GM12878 (cell line): ENCODE results near the gene RASL12. TPM values are rescaled to one million over a fixed set of nuclear protein-coding genes. Genes with fewer than 3 reads are reported as not detected.

ENCODE experiments used
- ATAC-seq: fragments of 200-7000 bp; cut with Tn5 transposase; 3 replicates; pipeline ENCODE4 v1.9.1; 2020; ENCODE audit warnings: mild to moderate bottlenecking, moderate library complexity
- BruUV-seq: library from RNA; stranded (reverse); fragments of 400-500 nt; replicated peaks from 2 replicates; lab custom pipeline; 2021; lab: Mats Ljungman, UMichigan
- CTCF ChIA-PET: fragments of 300-600 bp; sonication (Branson Sonifier 250); formaldehyde crosslinking; extraction: SDS; loops from one replicate; lab custom pipeline; 2021; ENCODE audit warnings: inconsistent platforms; lab: Yijun Ruan, JAX
- POLR2A ChIA-PET: fragments of 350-600 bp; formaldehyde crosslinking; extraction: SDS; loops from one replicate; lab custom pipeline; 2021; ENCODE audit warnings: inconsistent platforms; lab: Charles Lee
- RAD21 ChIA-PET: fragments of 300-600 bp; sonication (Branson Sonifier 250); formaldehyde crosslinking; loops from one replicate; lab custom pipeline; 2023; ENCODE audit warnings: antibody characterized with exemption; ENCODE audit not compliant: unreplicated experiment; lab: Charles Lee
- SMC1A ChIA-PET: fragments of 300-600 bp; sonication (Branson Sonifier 250); formaldehyde crosslinking; loops from one replicate; lab custom pipeline; 2023; ENCODE audit not compliant: unreplicated experiment, uncharacterized antibody; lab: Charles Lee
- DNase-seq: peaks from one replicate; pipeline ENCODE4 v3.0.0-alpha.2; 2011; ENCODE audit warnings: low read depth, low spot score
- FAIRE-seq: peaks from 3 replicates; lab custom pipeline; 2011; peaks lifted over from hg19 to GRCh38; lab: Jason Lieb, UNC
- H2AFZ ChIP-seq: 2 replicates; pipeline ENCODE4 v1.6.0; 2011; ENCODE audit warnings: low read depth, low read length, control low read depth; ENCODE audit not compliant: control insufficient read depth
- H3K27ac ChIP-seq: 2 replicates; pipeline ENCODE4 v1.5.1; 2011; ENCODE audit warnings: control low read depth; ENCODE audit not compliant: control insufficient read depth, insufficient read depth
- H3K27me3 ChIP-seq, 2 experiments: replicated peaks in 1 of 2; 2 replicates each; pipeline versions ENCODE4 v1.6.0 to v1.6.1; 2011; ENCODE audit warnings: low read length in 1 of 2; ENCODE audit not compliant: control insufficient read depth in 2 of 2, insufficient read depth in 2 of 2
- H3K36me3 ChIP-seq, 2 experiments: 2 replicates each; pipeline ENCODE4 v1.5.1; 2011; ENCODE audit warnings: low read length in 1 of 2; ENCODE audit not compliant: control insufficient read depth in 2 of 2, insufficient read depth in 2 of 2
- H3K4me1 ChIP-seq: 2 replicates; pipeline ENCODE4 v1.6.1; 2011; ENCODE audit warnings: mild to moderate bottlenecking, low read length, moderate library complexity, mixed read lengths; ENCODE audit not compliant: control insufficient read depth, insufficient read depth
- H3K4me2 ChIP-seq: 2 replicates; pipeline ENCODE4 v1.6.0; 2011; ENCODE audit warnings: control low read depth; ENCODE audit not compliant: control insufficient read depth, insufficient read depth
- H3K4me3 ChIP-seq: fragments of 200-600 bp; sonication (generic); 2 replicates; pipeline ENCODE4 v1.5.1; 2016
- H3K79me2 ChIP-seq: 2 replicates; pipeline ENCODE4 v1.6.0; 2011; ENCODE audit warnings: low read length; ENCODE audit not compliant: control insufficient read depth, insufficient read depth
- H3K9ac ChIP-seq: 2 replicates; pipeline ENCODE4 v1.8.0; 2011; ENCODE audit warnings: low read length, control low read depth, mixed read lengths; ENCODE audit not compliant: control insufficient read depth, insufficient read depth
- H3K9me3 ChIP-seq: replicated peaks from 3 replicates; pipeline ENCODE4 v1.5.1; 2011; ENCODE audit warnings: mild to moderate bottlenecking, low read length; ENCODE audit not compliant: control insufficient read depth, insufficient read depth
- H4K20me1 ChIP-seq: 2 replicates; pipeline ENCODE4 v1.6.0; 2011; ENCODE audit not compliant: control insufficient read depth, insufficient read depth
- BMI1 ChIP-seq: fragments of 450-650 bp; IDR thresholded peaks from 2 replicates; pipeline ENCODE4 v1.6.1; 2016; ENCODE audit warnings: mild to moderate bottlenecking, moderate library complexity, borderline replicate concordance
- E4F1 ChIP-seq: fragments of 450-650 bp; IDR thresholded peaks from 2 replicates; pipeline ENCODE4 v1.6.1; 2018; ENCODE audit warnings: borderline replicate concordance, mild to moderate bottlenecking; ENCODE audit not compliant: partially characterized antibody
- GABPA ChIP-seq: IDR thresholded peaks from 2 replicates; pipeline ENCODE4 v1.6.1; 2014; ENCODE audit warnings: antibody characterized with exemption, low read depth, mild to moderate bottlenecking, inconsistent platforms
- HDGF ChIP-seq: fragments of 450-650 bp; IDR thresholded peaks from 2 replicates; pipeline ENCODE4 v1.6.1; 2016; ENCODE audit warnings: antibody characterized with exemption
- LARP7 ChIP-seq: fragments of 450-650 bp; IDR thresholded peaks from 2 replicates; pipeline ENCODE4 v1.6.1; 2017; ENCODE audit warnings: mild to moderate bottlenecking
- MEF2B ChIP-seq: fragments of 450-650 bp; IDR thresholded peaks from 2 replicates; pipeline ENCODE4 v1.6.1; 2018; ENCODE audit warnings: mild to moderate bottlenecking, moderate library complexity; ENCODE audit not compliant: partially characterized antibody, poor library complexity, severe bottlenecking
- MXI1 ChIP-seq: fragments of 150-350 bp; IDR thresholded peaks from 2 replicates; pipeline ENCODE4 v1.6.1; 2011; ENCODE audit warnings: low read depth, mild to moderate bottlenecking, inconsistent platforms, low read length, improper control_type of control experiment
- MYB ChIP-seq: fragments of 150-350 bp; IDR thresholded peaks from 2 replicates; pipeline ENCODE4 v1.6.1; 2014; ENCODE audit warnings: mild to moderate bottlenecking, low read depth, low read length, borderline replicate concordance
- MYC ChIP-seq: IDR thresholded peaks from 2 replicates; pipeline ENCODE4 v1.6.1; 2011; ENCODE audit warnings: mild to moderate bottlenecking, low read length, moderate library complexity, inconsistent platforms; ENCODE audit not compliant: insufficient read depth, insufficient replicate concordance, insufficient read length, severe bottlenecking
- NR2C2 ChIP-seq: IDR thresholded peaks from 2 replicates; pipeline ENCODE4 v1.6.1; 2011; ENCODE audit warnings: borderline replicate concordance, low read depth; ENCODE audit not compliant: control insufficient read depth, insufficient read length
- RELB ChIP-seq: fragments of 450-650 bp; IDR thresholded peaks from 2 replicates; pipeline ENCODE4 v1.6.1; 2017; ENCODE audit warnings: low read depth, mild to moderate bottlenecking, moderate library complexity
- SIN3A ChIP-seq: IDR thresholded peaks from 2 replicates; pipeline ENCODE4 v1.6.1; 2012; ENCODE audit warnings: low read depth, low read length, improper control_type of control experiment
- SREBF1 ChIP-seq: IDR thresholded peaks from 2 replicates; pipeline ENCODE4 v1.6.1; 2012; ENCODE audit warnings: mild to moderate bottlenecking, low read length
- SUZ12 ChIP-seq: fragments of 200-600 bp; sonication (generic); IDR thresholded peaks from one replicate; pipeline ENCODE4 v1.6.1; 2018; ENCODE audit warnings: antibody characterized with exemption, mild to moderate bottlenecking; ENCODE audit not compliant: unreplicated experiment
- WRNIP1 ChIP-seq: IDR thresholded peaks from 2 replicates; pipeline ENCODE4 v1.6.1; 2011; ENCODE audit warnings: low read depth, low read length, improper control_type of control experiment, borderline replicate concordance
- YBX1 ChIP-seq: fragments of 450-650 bp; IDR thresholded peaks from 2 replicates; pipeline ENCODE4 v1.6.1; 2016; ENCODE audit warnings: antibody characterized with exemption
- ZNF274 ChIP-seq: IDR thresholded peaks from one replicate; pipeline ENCODE4 v1.8.0; 2011; ENCODE audit not compliant: insufficient read length, insufficient read depth
- ZSCAN29 ChIP-seq: fragments of 450-650 bp; IDR thresholded peaks from 2 replicates; pipeline ENCODE4 v1.6.1; 2017; ENCODE audit warnings: mild to moderate bottlenecking, moderate library complexity
- WGBS: methylation state at CpG from one replicate; pipeline ENCODE4 v1.1.6; 2016; ENCODE audit warnings: low lambda C conversion rate; ENCODE audit not compliant: insufficient replicate concordance, insufficient coverage; ENCODE audit errors: missing lambda C conversion rate; 5-methylcytosine and 5-hydroxymethylcytosine counted together
- in situ Hi-C: fragments of 300-500 bp; cut with MboI; formaldehyde crosslinking; loops from 9 replicates; pipeline ENCODE4 v1.14.3; 2018; ENCODE audit warnings: mixed read lengths
- intact Hi-C: fragments of 100-400 bp; cut with micrococcal nuclease; formaldehyde crosslinking; loops from one replicate; pipeline ENCODE4 v1.14.2; 2022; ENCODE audit not compliant: unreplicated experiment
- polyA plus RNA-seq, 11 experiments: library from polyadenylated mRNA; depleted of rRNA in 4 of 11; unstranded in 6 of 11; stranded (reverse) in 5 of 11; fragments of >200 nt; fragmentation: Nextera tagmentation in 4 of 11; fragmentation: Illumina TruSeq in 1 of 11; extraction: Ambion mirVana in 4 of 11; extraction: Trizol in 1 of 11; gene quantifications; 1 replicate in 1 of 11; 2 replicates in 10 of 11; pipeline versions ENCODE4 v1.2.1 to v1.2.3, GENCODE V29; 2011 to 2016; ENCODE audit warnings: inconsistent platforms in 2 of 11, missing spikeins in 2 of 11, low read depth in 1 of 11
- total RNA-seq, 4 experiments: library from RNA; depleted of rRNA in 3 of 4; stranded (reverse); fragments of >200 nt in 3 of 4; fragmentation: Illumina TruSeq in 1 of 4; extraction: Trizol in 1 of 4; gene quantifications; 2 replicates each; pipeline versions ENCODE4 v1.2.1 to v1.2.3, GENCODE V29; 2013 to 2021

The RASL12 gene
- total and polyA plus RNA-seq, 10 of the 15 experiments (the other 5 are each of a cell fraction or from before 2014, with no cell fraction given), result 0.06 to 0.10 TPM; not detected in 8

GRCh38 chr15:65052956-65053355 is 14.8 kb downstream of the RASL12 start:
- CTCF ChIA-PET, result interaction anchor here (0.7 to 4.1 kb wide), 13 partner anchors 10 to 245 kb away, joined by 3 to 38 read pairs (median 5); no protein-coding TSS in a partner anchor
- TF ChIP-seq ZSCAN29, result no peak
- no peak for TF ChIP-seq GABPA
- TF ChIP-seq SUZ12, result no peak
- TF ChIP-seq HDGF, result no peak
- TF ChIP-seq E4F1, result no peak
- no peak for TF ChIP-seq MXI1
- no peak for TF ChIP-seq MEF2B
- TF ChIP-seq SIN3A, result no peak
- TF ChIP-seq ZNF274, result no peak
- TF ChIP-seq WRNIP1, result no peak
- TF ChIP-seq LARP7, result no peak
- no peak for TF ChIP-seq MYC
- TF ChIP-seq NR2C2, result no peak
- TF ChIP-seq SREBF1, result no peak
- no peak for TF ChIP-seq MYB
- TF ChIP-seq YBX1, result no peak
- no peak for TF ChIP-seq RELB
- TF ChIP-seq BMI1, result no peak
- TF ChIP-seq, all 136 proteins: peak for 0
- POLR2A ChIA-PET, result interaction anchor here (0.5 kb wide), 1 partner anchor 97 kb away, joined by 5 read pairs; no protein-coding TSS in a partner anchor
- no peak for FAIRE-seq
- Histone ChIP-seq H3K36me3 (no peaks in the 10 kb centered on the region), H3K9ac (no peak overlapping the region), H3K9me3 (no peaks in the 10 kb centered on the region), H3K4me1 (peaks cover 8% of the 10 kb centered on the region), H4K20me1 (no peaks in the 10 kb centered on the region), H3K4me2 (no peak overlapping the region), H3K4me3 (no peak overlapping the region), H3K79me2 (no peaks in the 10 kb centered on the region), H3K27me3 (no peaks in the 10 kb centered on the region), H3K27ac (no peak overlapping the region), H2AFZ (no peak overlapping the region)
- SMC1A ChIA-PET, result interaction anchor here (0.7 to 2.1 kb wide), 7 partner anchors 11 to 68 kb away, joined by 3 to 4 read pairs (median 3); no protein-coding TSS in a partner anchor
- ATAC-seq, result no peak
- BruUV-seq, result no TSS peak
- RAD21 ChIA-PET, result interaction anchor here (0.6 to 1.4 kb wide), 4 partner anchors 19 to 220 kb away, joined by 3 to 10 read pairs (median 4); no protein-coding TSS in a partner anchor
- WGBS, result 82% methylated on average over 2 of the region's 2 CpGs
- in situ Hi-C loops (no loop called here), intact Hi-C loops (loop anchor here (5.0 kb wide), 1 partner anchor 129 kb away; no protein-coding TSS in a partner anchor)
- DNase-seq, result no peak
